ENCODE data around the gene KLK3.
A peak's percentile ranks its signal among the peaks of the same experiment; 100 is the strongest.

DNA sequence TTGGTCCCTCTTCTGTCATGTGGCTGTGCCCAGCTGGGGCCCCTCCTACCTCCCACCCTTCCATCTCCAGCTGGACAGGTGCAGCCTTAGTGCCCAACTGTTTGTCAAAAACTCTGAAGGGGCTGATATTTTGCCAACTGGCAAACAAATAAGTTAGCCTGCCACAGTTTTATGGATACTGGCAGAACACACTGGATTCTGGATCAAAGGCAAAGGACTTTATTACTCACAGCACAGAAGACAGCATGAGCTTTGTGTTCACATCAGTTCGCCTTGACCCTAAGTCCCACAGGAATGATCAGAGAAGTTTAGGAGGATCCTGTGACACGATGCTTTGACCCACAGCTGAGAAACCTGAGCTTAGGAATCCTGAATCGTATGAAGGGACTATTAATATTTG is 34.9 kb downstream of the KLK3 start:
- TF ChIP-seq, protein P1, sequence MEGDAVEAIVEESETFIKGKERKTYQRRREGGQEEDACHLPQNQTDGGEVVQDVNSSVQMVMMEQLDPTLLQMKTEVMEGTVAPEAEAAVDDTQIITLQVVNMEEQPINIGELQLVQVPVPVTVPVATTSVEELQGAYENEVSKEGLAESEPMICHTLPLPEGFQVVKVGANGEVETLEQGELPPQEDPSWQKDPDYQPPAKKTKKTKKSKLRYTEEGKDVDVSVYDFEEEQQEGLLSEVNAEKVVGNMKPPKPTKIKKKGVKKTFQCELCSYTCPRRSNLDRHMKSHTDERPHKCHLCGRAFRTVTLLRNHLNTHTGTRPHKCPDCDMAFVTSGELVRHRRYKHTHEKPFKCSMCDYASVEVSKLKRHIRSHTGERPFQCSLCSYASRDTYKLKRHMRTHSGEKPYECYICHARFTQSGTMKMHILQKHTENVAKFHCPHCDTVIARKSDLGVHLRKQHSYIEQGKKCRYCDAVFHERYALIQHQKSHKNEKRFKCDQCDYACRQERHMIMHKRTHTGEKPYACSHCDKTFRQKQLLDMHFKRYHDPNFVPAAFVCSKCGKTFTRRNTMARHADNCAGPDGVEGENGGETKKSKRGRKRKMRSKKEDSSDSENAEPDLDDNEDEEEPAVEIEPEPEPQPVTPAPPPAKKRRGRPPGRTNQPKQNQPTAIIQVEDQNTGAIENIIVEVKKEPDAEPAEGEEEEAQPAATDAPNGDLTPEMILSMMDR (IDR thresholded peaks at IDR 0.05) = no peak
- TF ChIP-seq POLR2A (IDR thresholded peaks at IDR 0.05) = no peak
- peak in 1 of 4 donors; percentile 37 for TF ChIP-seq EP300 (IDR thresholded peaks at IDR 0.05)
- TF ChIP-seq POLR2AphosphoS5 (IDR thresholded peaks at IDR 0.05) = peak in 2 of 4 donors; percentile 54 to 60

Measured in sigmoid colon (tissue), 4 donors.